Stimulated activated CD8-positive, alpha-beta memory T cell treated with anti-CD3 and anti-CD28 coated beads, Interleukin-4, amount 100 ng/mL, for 48 hours (primary cell): ENCODE results near the gene PRTFDC1.
"Not testable (repeated sequence)": the region's sequence is repeated elsewhere in the genome, so short reads cannot be mapped to it uniquely, and the experiment has no call there.

Source experiments
- DNase-seq: peaks from one replicate; pipeline ENCODE4 v3.0.0-alpha.2; 2020

Gene PRTFDC1

GRCh38 chr10:24929904-24930303 is 22.5 kb downstream of the PRTFDC1 start:
- DNase-seq, result no peak

GRCh38 chr10:24929056-24929544 is 23.3 kb downstream of the PRTFDC1 start:
- no peak for DNase-seq

GRCh38 chr10:24928163-24928562 is 24.2 kb downstream of the PRTFDC1 start:
- DNase-seq, result no peak

GRCh38 chr10:24926557-24926956 is 25.8 kb downstream of the PRTFDC1 start:
- no peak for DNase-seq

GRCh38 chr10:24925799-24926198 is 26.6 kb downstream of the PRTFDC1 start:
- DNase-seq, result no peak

GRCh38 chr10:24924483-24924882 is 27.9 kb downstream of the PRTFDC1 start:
- not testable (repeated sequence) for DNase-seq

GRCh38 chr10:24922222-24922868 is 30.1 kb downstream of the PRTFDC1 start:
- DNase-seq, result not testable (repeated sequence)

- peak; percentile 79 for DNase-seq
These were observed 31.2 kb downstream of the PRTFDC1 start for GRCh38 chr10:24920907-24921881.

- not testable (repeated sequence) for DNase-seq
These were observed 32.2 kb downstream of the PRTFDC1 start for GRCh38 chr10:24920192-24920591.

GRCh38 chr10:24919629-24920028 is 32.8 kb downstream of the PRTFDC1 start:
- not testable (repeated sequence) for DNase-seq

GRCh38 chr10:24917979-24918378 is 34.4 kb downstream of the PRTFDC1 start:
- DNase-seq, result no peak

GRCh38 chr10:24917493-24917892 is 34.9 kb downstream of the PRTFDC1 start:
- DNase-seq, result no peak

GRCh38 chr10:24916365-24916764 is 36.0 kb downstream of the PRTFDC1 start:
- no peak for DNase-seq

- no peak for DNase-seq
These were observed 37.1 kb downstream of the PRTFDC1 start for GRCh38 chr10:24915304-24915703.

GRCh38 chr10:24914148-24914547 is 38.3 kb downstream of the PRTFDC1 start:
- no peak for DNase-seq

GRCh38 chr10:24912215-24912614 is 40.2 kb downstream of the PRTFDC1 start:
- DNase-seq, result no peak

GRCh38 chr10:24911029-24911428 is 41.4 kb downstream of the PRTFDC1 start:
- DNase-seq, result no peak

GRCh38 chr10:24910574-24910973 is 41.8 kb downstream of the PRTFDC1 start:
- DNase-seq, result no peak

GRCh38 chr10:24908793-24909423 is 43.5 kb downstream of the PRTFDC1 start:
- no peak for DNase-seq

- DNase-seq, result no peak
These were observed 44.5 kb downstream of the PRTFDC1 start for GRCh38 chr10:24907956-24908355.

GRCh38 chr10:24906372-24906771 is 46.0 kb downstream of the PRTFDC1 start:
- no peak for DNase-seq

GRCh38 chr10:24904824-24905223 is 47.6 kb downstream of the PRTFDC1 start:
- no peak for DNase-seq

GRCh38 chr10:24902400-24902728 is 50.0 kb downstream of the PRTFDC1 start:
- DNase-seq, result no peak
